ENCODE results near the gene PXYLP1.

Gene PXYLP1

GRCh38 chr3:141253326-141253725 lies 21.7 kb downstream of the PXYLP1 start:
- no peak for DNase-seq

- DNase-seq, result no peak
Observed at GRCh38 chr3:141253811-141254210, 22.2 kb downstream of the PXYLP1 start.

GRCh38 chr3:141255137-141255845 lies 23.7 kb downstream of the PXYLP1 start:
- no peak for DNase-seq

GRCh38 chr3:141255846-141256261 lies 24.2 kb downstream of the PXYLP1 start:
- peak; percentile 30 for DNase-seq

DNA sequence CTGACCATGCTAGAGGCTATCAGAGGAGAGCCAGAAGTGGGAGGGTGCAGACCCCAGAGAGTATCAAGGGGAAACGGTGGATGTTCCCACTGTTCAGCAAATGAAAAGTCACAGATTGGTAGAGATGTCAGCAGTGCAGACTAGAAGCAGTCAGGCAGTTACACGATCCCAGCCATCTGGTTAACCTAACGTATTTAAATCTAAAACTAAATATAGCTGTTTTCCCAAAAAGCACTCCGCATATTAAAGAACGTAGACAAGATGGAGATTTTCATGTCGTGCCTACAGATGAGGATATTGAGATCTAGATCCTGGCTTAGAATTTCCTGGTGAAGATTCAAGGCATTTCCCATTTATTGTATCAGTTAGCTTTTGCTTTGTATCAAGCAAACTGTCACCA lies 25.2 kb downstream of the PXYLP1 start:
- DNase-seq, result no peak

DNA sequence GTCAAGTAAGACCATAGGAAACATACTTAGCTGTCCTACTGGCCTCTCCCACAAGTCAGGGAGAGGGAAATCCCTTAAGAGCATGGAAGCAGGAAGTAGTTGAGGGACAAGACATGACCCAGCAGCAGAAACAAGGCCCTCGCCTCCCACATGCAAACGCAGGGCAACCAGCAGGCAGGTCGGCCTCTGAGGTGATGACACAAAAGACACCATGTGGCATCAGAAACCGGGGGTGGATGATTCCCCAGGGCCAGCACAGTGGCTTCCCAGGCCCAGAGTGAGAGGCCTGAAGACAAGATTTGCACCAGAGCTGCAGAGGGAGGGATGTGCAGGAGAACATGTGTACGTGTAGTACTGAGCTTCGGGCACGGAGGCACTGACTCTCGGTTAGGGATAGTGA lies 26.3 kb downstream of the PXYLP1 start:
- DNase-seq, result no peak

- no peak for DNase-seq
Observed at GRCh38 chr3:141258973-141259372, 27.3 kb downstream of the PXYLP1 start.

- DNase-seq, result no peak
Observed at GRCh38 chr3:141259821-141260629, 28.4 kb downstream of the PXYLP1 start.

DNA sequence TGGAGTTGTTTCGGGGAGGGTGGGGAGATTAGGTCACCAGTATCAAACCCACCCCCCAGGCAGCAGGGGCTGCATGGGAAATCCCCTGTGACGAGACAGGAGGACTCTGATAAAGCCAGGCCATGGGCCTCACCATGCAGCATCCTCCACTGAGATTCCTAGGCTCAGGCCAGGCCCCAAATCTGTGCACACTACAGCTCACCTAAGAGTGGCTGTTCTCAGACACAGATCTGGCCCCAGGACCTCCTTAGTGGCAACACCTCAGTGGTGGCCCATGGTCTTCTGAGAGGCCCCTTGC lies 29.0 kb downstream of the PXYLP1 start:
- DNase-seq, result no peak

- no peak for DNase-seq
Observed at GRCh38 chr3:141261472-141262307, 30.1 kb downstream of the PXYLP1 start.

GRCh38 chr3:141262308-141262705 lies 30.7 kb downstream of the PXYLP1 start:
- DNase-seq, result peak; percentile 26

DNA sequence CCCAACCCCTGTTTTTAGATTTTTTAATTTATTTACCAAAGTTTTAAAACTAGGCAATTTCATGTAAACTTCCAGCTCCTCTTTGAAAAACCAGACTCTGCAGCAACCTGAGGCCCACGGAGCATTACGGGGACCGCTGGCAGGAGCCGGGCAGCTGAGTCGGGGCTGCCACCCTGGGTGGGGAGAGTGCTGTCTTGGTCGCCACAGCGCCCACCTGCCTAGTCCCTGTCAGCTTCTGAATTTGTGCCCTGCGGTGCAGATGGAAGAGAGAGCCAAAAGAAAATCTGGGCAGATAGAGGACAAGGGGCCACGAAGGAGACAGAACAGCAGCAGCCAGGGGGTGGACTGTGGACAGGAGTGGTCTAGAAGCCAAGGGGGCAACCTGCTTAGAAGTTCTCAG lies 34.6 kb downstream of the PXYLP1 start:
- no peak for DNase-seq

DNA sequence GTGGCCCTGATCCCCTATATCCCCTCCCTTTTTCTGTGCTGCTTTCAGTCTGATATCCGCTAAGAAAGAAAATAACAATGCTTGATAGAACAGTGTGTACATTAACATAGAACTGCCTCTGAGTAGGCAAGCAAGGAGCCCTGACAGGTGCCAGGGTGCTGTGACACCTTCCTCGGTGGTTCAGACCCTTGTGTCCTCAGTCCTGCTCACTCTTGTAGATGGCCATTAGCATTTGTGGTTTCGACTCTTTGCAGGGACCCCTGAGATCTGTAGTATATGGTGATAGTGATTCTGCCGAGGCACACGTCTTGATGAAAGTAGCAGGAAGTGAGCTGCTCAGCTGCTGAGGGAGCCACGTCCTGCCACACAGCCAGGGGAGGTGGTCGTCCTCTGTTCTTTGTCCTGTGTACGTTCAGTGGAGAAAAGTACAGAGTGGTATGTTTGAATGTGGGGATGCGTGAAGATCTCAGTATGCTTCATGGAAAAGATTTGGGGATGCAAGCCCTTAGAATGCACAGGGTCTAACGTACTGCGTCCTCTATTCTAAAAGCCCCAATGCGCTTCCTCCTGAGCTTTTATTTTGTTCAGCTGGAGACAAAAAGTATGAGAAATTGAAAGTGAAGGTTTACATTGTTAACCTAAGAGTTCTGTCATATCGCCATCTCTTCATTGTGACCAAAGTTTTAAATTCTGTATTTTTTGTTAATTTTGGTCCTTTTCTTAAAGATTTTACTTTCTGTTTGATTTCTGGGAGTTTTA lies 35.4 kb downstream of the PXYLP1 start:
- no peak for DNase-seq

GRCh38 chr3:141267629-141268028 lies 36.0 kb downstream of the PXYLP1 start:
- no peak for DNase-seq

DNA sequence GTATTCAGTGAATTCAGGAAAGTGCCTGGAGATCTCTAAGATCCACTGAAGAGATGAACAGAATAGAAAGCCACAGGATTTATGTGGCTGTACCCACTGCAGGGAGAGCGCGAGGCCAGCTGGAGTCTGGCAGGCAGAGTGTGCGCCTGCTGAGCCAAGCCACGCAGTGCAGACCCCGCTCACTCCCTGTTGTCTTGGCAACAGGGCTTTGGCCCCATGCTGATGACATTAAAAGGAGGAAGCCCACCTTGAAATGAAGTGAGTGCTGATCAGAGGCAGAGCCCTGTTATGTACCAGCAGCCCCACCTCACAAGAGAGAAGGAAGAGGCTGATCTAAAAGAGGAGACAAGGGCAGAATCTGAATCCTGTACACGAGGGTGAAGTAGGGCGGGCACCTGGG lies 36.7 kb downstream of the PXYLP1 start:
- DNase-seq, result no peak

DNA sequence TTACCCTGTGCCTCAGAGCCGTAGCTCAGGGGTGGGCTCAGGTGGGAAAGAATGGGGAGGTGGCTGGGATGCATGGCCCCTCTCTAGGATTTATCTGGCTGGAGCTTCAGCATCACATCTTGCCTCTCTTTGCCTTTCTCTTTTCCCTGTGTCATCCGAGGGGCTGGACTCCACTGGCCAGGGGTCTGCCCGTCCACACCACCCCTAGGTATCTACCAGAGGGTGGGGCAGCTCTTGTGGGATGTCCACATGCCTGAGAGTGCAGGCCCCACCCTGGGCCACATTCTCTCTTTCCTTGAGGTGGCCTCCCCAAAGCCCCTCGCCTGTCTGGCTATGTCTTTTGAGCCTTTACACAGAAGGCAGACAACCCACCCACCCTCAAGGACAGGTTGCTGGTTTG lies 37.2 kb downstream of the PXYLP1 start:
- no peak for DNase-seq

DNA sequence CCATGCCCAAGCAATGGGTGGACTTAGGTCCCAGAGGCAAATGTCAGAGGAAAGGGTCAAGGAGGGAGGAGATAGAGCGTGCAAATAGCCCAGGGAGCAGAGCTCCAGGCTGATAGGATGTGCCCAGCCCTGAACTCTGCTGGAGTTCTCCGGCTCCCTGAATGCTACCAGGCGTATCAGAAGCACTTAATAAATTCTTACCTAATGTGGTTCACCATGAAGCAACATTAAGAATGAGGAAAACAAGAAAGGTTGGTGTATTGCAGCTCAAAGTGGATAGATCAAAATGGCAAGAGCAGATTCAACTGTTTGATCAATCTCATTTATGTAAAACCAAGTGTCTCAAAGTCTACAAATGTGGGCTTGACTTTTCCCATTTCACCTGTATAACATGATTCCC lies 38.3 kb downstream of the PXYLP1 start:
- no peak for DNase-seq

DNA sequence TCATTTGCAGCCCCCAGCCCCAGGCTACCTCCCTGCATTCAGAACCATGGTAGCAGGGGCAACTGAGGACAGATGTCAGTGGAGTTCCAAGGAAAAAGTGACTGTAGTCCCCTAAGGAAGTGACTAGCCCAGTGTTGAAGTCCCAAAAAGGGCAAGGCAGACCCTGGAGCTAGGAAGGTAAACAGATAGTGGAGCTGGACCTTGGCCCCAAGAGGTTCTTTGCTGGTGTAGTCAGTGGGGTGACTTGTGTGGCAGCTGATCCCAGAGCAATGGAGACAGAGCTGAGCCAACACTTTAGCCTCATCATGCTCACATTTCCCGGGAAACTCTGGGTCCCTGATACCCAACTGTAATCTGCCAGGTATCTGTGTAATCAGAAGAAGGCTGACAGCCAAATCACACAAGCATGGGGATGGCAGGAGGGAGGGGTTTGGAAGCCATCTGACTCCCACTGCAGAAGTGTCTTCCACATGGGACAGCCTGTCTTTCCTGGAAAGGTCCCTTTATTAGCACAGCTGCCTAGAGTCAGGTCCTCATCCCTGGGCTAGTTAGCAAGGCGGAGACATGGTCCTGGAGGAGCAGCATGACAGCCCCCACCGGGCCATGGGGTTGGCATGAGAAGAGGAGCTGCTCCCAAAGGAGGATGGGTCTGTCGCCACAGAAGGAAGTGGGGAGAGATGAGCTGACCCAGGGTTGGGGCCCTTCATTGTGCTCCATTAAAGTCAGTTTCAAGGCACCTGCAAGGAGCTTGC lies 39.8 kb downstream of the PXYLP1 start:
- DNase-seq, result no peak

GRCh38 chr3:141272906-141273662 lies 41.5 kb downstream of the PXYLP1 start:
- DNase-seq, result no peak

DNA sequence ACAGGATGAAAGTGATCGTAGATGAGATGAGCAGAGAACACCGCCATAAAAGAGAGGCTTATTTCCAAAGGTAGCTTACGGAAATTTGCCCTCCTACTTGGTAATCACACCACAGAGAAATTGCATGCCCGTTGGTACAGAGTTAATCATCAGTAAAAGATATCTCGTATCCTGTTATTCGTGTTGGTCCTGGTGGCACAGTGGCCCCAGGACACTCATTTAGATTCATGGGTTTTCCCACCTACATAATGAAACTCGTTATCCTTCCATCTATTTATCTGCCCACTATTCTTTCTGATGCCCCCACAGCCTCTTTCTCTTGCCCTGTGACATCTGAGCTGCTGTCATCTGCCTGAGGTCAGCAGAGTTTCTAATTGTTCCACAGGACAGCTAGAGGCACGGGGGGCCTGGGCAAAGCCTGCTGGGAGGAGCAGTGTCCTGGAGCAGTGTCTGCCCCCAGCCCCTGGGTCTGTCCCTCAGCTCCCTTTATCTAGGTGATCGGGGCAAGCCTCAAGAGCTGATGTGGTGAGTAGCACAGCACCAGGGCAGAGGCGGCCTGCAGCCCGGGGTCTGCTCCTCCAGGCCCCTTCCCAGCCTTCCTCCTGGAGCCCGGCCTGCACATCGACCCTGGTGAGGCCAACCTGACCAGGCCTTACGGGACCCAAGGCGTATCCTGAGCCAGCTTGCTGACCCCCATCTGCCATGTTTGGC lies 42.2 kb downstream of the PXYLP1 start:
- DNase-seq, result no peak

Data from fibroblast of upper back skin (primary cell).